Germinal center (tissue), 1 donor: ENCODE measurements around the gene UBE2V1.
"Not testable (repeated sequence)": the region's sequence is repeated elsewhere in the genome, so short reads cannot be mapped to it uniquely, and the experiment has no call there.

ENCODE experiments used
- DNase-seq: peaks from one replicate; pipeline ENCODE4 v3.0.0; 2012; ENCODE audit warnings: mixed read lengths, low spot score

Gene UBE2V1

GRCh38 chr20:50112512-50113419 lies at the start of gene UBE2V1:
Gene UBE2V1, minus strand, starts transcription at chr20:50113150. Its CDS starts 22 bp downstream, at chr20:50113128.
- DNase-seq: peak; percentile 96

GRCh38 chr20:50161494-50161893 lies 48.5 kb upstream of the UBE2V1 start:
- DNase-seq: not testable (repeated sequence)

GRCh38 chr20:50153500-50154377 lies 40.8 kb upstream of the UBE2V1 start, which contains the start of gene PEDS1:
Gene PEDS1, minus strand, starts transcription at chr20:50153723. Its CDS starts 86 bp downstream, at chr20:50153637.
- DNase-seq: peak; percentile 99

- DNase-seq: peak; percentile 49
These were observed 40.2 kb upstream of the UBE2V1 start for GRCh38 chr20:50153153-50153499.

GRCh38 chr20:50152394-50153152 lies 39.6 kb upstream of the UBE2V1 start:
- no peak for DNase-seq

GRCh38 chr20:50151034-50151743 lies 38.2 kb upstream of the UBE2V1 start:
- no peak for DNase-seq

- DNase-seq: no peak
These were observed 36.7 kb upstream of the UBE2V1 start for GRCh38 chr20:50149481-50150254.

- peak; percentile 42 for DNase-seq
These were observed 34.0 kb upstream of the UBE2V1 start for GRCh38 chr20:50146732-50147662.

GRCh38 chr20:50146214-50146613 lies 33.3 kb upstream of the UBE2V1 start:
- DNase-seq: no peak

GRCh38 chr20:50145566-50145965 lies 32.6 kb upstream of the UBE2V1 start:
- DNase-seq: no peak

GRCh38 chr20:50144362-50144761 lies 31.4 kb upstream of the UBE2V1 start:
- DNase-seq: no peak

GRCh38 chr20:50142812-50143211 lies 29.9 kb upstream of the UBE2V1 start:
- DNase-seq: no peak

GRCh38 chr20:50141811-50142561 lies 29.0 kb upstream of the UBE2V1 start:
- no peak for DNase-seq

GRCh38 chr20:50141018-50141675 lies 28.2 kb upstream of the UBE2V1 start:
- DNase-seq: no peak

- no peak for DNase-seq
These were observed 27.4 kb upstream of the UBE2V1 start for GRCh38 chr20:50140339-50140859.

- DNase-seq: no peak
These were observed 25.8 kb upstream of the UBE2V1 start for GRCh38 chr20:50138479-50139393.

- DNase-seq: no peak
These were observed 25.1 kb upstream of the UBE2V1 start for GRCh38 chr20:50138120-50138478.
